NCI-H2029 (cell line): ENCODE data around the gene PRR27.
A peak's percentile ranks its signal among the peaks of the same experiment; 100 is the strongest.

ENCODE experiments used
- DNase-seq: peaks from one replicate; lab custom pipeline; 2025; lab: John Stamatoyannopoulos, UW

The PRR27 gene

DNA sequence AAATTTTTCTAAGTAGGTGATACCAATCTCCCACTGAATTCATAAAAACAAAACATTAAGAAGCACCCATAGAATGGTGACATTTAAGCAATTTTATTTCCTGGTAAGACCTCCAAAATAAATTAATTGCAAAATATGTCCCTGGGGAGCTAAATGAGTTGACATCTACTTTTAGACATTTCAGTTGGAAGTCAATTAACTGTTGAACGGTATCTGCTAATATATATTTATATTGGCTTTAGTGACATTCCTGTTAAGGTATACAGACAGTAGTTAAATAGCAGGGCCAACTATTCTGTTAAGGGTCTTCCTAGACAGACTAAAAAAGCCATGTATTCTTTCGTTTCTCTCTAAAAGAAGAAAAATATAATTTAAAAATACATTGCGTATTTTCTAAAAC, at the start of gene PRR27:
PRR27 (plus strand) TSS at position 301 of the 400 bp plus-strand sequence. CDS start 139 bp downstream, outside the sequence.
- no peak for DNase-seq

DNA sequence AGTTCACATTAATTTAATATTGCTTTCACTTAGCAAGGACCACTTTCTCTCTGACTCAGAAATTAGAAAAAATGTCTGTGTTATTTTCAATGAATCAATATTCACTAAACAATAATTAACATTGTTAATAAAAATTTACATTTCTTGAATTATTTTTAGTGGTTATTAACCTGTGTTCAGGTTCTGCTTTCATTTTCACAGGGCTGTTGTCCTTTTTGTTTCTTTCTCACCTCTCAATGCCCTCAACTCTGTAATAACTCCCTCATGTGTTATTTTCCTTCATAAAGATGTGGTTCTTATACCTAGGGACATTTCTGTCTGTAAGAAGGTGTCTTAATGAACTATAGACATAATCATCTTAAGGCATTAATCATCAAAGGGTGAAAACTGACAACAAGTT, 43.1 kb upstream of the PRR27 start:
- DNase-seq: no peak

DNA sequence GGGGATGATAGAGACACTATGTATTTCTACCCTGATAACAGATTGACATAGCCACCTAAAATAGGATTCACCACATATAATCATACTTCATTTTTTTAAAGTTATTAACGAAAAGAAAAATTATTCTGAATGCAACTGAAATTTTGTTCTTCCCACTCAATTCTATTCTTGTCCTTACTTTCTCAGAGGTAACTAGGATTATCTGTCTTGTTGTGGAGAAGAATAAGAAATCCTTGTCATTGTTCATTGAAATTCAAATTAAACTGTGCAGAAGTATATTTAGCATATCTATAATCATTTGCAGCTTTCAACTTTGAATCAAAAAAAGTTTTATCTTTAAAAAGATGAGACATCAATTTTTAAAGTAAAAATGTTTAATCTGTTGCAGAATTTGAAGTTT, 40.4 kb upstream of the PRR27 start:
- no peak for DNase-seq

DNA sequence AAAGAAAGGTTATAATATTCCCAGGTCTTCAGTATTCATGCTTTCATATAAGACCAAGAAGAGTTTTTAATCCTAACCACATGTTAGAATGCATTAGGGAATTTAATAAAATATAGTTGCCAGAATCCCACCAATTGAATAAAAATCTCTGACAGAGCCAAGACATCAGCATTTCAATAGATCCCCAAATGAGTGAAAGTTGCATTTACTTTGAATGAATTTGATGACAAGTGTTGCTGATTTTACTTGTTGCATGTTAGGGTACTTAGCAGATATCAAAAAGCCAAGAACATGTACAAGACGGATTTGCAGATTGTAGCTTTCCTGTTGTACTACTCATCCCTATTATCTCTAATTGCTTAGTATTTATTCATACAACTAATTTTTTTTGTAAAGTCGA, 39.9 kb upstream of the PRR27 start:
- no peak for DNase-seq

DNA sequence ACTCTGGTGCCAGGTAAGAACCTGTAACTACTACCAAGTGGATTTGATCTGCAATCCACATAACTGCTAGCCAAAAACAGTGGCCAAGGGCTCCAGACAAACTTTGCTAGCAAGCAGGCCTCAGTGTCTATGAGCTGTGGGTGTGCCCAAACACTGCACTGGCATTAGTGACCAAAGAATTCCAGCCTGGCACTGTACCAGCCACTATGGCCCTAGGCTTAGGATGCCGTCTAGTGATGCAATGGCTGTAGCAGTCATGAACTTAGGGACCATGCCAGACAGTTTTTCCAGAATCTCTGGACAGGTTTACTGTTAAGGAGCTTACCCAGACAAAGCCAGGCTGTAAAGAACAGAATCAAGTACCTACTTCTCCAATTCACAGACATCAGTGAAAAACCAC, 33.7 kb upstream of the PRR27 start:
- no peak for DNase-seq

DNA sequence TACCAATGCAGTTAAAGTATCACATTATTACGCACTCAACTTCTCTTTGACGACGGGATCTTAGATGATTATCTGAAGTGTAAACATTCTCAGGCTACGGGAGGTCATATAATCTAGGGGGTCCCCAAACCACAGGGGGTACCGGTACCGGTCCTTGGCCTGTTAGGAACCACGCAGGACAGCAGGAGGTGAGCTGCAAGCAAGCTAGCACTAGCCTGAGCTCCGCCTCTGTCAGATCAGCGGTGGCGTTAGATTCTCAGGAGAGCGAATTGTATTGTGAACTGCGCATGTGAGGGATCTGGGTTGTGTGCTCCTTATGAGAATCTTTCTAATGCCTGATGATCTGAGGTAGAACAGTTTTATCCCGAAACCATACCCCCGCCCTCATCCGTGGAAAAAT, 20.6 kb upstream of the PRR27 start:
- DNase-seq: no peak

DNA sequence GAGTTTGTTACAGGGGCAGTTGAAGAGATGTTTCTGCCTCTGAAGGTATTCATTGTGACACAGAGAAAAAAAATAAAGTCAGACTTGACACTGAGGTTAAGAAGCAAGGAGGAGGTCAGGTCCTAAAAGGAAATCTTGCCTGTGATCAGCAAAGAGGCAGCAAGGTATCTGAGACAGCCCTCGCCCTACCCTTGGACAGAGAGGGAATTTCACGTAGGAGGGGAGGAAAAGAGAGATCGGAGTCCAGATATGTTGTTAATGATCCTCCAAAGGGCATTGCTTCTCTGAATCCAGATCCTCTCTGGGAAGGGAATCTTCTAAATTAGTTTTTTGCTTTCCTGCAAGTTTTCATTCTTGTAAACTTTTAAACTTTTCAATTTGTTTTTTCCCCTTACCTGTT, 15.3 kb upstream of the PRR27 start:
- no peak for DNase-seq

DNA sequence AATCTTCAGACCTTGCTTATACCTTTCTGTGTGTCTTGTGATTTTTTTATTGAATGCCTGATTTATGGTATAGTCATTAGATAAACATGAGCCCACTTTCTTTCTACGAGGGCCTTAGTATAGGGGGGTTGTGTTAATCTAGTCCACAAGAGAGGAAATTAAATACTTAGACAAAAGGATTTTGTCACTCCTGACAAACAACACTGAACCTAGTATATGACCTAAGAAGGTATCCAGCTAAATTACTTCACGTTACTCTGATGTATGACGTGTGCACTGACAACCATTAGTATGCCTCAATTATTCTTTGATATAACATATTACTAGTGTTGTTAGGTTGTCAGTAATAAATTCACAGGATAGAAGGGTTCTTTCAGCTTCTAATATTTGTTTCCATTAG, 2.8 kb upstream of the PRR27 start:
- no peak for DNase-seq

DNA sequence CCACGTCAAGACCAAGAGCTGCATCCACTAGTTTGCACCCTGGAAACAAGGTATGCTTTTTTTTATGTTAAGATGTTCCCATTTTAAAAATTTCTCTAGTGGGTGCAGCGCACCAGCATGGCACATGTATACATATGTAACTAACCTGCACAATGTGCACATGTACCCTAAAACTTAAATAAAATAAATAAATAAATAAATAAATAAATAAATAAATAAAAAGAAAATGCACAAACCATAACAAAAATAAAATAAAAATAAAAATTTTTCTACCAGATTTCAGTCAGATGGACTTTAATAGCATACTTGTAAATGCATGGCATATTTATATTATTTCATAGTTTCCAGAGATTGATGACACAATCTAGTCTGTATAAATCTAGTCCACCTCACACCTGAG, 1.9 kb upstream of the PRR27 start:
- DNase-seq: no peak

DNA sequence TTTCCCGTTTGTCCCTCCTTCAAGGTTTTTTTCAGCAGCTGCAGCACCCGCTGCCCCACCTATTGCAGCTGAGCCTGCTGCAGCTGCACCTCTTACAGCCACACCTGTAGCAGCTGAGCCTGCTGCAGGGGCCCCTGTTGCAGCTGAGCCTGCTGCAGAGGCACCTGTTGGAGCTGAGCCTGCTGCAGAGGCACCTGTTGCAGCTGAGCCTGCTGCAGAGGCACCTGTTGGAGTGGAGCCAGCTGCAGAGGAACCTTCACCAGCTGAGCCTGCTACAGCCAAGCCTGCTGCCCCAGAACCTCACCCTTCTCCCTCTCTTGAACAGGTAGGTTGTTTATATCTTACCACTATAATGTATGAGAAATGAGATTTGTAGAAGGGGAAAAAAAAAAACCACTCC, 4.5 kb downstream of the PRR27 start:
- peak; percentile 34 for DNase-seq

DNA sequence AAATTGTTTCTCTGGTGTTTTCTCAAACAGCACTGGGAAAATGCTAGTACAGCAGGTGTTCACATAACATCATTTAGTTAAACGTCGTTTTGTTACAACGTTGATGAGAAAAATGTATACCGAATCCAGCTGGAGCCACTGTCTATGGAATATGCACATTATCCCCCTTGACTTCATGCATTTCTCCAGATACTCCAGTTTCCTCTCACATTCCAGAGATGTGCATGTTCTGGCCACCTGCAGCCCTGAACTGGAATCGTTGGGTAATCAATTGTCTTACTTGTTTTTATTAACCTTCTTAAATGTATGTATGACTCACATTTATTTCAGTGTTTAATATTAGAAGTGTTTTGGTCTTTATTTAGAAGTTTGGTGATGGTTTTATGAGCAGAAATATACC, 23.1 kb downstream of the PRR27 start:
- DNase-seq: no peak

DNA sequence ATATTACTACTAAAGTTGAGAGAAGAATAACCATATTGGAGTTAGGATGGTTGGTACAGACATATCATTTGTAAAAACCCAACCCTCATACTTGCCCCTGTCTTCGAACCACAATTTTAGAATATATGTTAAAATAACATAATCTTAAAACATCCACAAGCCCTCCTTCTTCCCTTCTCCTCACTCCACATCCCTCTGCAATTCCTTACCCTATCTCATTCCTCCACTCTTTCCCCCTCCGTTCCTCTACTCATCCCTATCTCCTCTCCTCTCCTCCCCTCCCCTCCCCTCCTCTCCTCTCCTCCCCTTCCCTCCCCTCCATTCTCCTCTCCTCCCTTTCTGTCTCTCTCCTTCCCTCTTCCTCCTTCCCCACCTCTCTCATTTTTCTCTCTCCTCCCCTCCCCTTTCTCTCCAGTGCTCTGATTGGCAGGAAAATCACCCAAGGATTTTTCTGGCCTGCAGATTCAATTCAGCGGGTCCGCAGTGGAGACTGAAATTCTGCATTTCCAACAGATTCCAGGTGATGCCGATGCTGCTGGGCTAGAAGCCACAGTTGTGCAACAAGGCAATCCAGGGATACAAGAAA, 24.1 kb downstream of the PRR27 start:
- no peak for DNase-seq

DNA sequence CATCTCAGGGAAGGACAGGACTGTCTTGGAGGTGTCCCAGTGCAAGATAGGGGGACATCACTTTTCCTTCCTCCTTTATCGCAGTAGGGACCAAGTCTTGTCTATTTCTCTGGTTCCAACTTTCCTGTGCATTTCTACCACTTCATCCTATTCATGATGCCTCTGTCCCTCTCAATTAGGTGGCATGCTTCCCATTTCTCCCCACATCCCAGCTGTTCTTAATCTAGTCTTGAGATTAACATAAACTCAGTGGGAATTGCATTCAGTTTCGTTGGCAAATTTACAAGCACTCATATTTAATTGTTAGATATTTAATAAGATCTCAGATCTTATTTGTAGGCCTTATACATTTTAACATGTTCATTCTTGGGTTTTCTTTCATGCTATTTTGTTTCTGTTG, 25.8 kb downstream of the PRR27 start:
- DNase-seq: no peak

DNA sequence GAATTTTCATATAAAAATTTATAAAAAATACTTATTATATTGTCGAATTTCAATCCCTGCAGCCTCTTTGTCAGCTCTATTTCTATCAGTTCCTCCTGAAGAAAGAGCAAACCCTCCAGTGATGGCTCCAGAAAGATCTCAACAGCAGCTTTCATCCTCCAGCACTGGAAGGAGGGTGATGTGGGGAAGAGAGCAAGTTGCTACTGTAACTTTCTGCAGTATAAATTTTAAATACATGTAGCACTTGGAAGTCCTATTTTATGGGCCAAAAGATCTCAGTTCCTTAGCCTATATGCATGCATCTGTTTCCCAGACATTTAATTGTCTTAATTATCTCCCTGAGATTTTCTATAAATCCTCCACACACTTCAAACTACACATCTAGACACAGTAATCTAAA, 27.8 kb downstream of the PRR27 start:
- DNase-seq: no peak

DNA sequence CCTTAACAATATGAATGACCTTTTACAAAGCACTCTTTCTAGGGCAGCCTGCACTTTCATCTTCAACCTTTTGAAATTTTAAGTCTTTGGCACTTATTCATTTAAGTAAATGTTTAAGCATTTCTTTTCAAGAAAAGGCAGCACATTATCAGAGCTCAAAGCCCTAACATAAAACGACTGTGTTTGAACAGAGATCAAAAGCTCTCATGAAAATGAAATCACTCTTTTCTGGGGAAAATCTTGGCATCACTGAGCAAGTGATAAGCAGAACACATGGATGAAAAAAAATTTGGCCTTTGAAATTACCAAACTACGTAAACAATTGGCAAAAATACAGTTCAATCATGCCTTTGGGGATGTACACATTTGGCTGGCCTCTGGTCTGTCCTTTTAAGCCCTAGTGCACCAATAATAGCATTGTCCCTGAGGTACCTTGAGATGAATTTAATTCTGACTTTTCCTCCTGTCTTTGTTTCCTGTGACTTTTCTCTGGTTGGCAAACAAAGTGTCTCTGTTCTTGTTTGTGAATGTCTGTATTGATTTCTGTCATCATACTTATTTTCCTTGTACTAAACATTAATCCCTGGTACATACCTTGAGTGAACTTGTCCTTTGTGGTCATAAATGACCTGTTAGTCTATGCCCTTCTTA, 28.6 kb downstream of the PRR27 start:
- no peak for DNase-seq

DNA sequence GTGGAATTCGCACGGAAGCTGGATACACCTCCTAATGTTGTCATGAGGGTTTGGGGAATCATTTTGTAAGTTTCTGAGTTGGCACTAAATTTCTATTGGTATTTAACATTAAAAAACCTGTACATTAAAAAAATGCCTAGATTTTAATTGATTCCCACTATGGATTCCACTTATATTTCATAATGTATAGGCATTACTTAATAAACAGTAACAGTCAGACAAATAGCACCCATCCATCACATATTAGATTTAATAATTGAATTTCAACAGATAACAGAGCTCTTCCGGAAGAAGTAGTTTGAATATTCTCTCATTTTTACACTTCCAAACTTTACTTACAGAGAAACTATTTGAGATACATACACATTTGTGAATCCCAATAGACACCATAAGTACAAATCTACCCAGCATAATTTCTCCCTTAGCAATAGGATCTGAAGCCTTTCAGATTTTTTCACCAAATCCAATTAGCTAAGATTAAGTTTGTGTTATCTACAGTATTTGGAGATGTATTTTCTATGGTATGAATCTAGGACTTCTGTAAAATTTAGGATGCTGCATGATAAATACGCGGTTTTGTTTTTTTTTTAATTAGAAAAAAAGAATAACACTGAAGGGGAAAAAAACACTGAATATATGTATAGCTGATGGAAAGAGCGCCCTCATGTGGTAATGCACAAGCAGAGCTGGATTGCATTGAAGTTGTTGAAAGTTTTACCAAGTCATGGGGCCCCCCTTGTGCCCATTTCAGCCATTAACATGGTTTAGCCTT, 29.3 kb downstream of the PRR27 start:
- DNase-seq: no peak

DNA sequence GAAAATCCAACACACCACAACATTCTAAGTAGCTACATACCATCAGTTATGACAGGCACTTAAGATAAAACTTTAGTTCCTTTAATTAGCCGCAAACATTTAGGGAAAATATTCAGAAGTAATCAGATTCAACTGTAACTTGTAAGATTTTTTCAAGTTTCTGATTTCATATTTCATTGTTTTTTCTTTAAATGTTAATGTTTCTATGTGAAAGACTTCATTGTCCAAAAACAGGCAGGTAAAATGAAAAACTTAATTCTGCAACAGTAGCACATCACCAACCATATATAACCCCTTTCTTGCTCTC, 29.9 kb downstream of the PRR27 start:
- no peak for DNase-seq

DNA sequence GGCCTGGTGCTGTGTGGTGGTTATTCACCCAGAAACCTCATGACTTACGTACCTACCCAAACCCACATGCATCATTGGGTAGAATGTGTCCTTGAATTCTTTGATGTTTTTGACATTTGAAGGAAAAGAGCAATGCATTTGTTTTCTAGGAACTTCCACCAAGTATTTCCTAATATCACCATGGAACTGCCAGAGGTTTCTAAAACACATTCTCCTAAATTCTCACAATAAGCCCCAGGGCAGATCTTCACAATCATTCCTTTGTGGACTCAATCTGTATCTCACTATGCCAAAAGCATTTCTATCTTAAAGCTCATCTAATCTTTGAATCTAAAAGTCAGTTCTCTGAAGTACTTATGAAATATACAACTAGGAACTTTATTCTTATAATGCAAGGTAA, 33.2 kb downstream of the PRR27 start:
- no peak for DNase-seq

DNA sequence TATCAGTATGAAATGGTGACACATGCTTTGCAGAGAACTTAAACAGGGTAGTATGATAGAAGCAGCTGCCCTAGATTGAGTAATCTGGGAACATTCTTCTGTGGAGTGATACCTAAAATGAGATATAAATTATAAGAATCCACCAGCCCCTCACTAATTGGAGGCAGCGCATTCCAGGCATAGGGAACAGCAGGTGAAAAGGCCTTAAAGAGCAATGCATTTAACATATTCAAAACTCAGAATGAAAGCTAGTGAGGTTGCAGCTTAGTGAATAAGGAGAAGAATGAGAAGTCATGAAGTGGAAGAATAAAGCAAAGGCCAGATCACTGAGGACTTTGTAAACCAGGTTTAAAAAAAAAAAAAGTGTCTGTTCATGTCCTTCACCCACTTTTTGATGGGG, 36.5 kb downstream of the PRR27 start:
- no peak for DNase-seq

DNA sequence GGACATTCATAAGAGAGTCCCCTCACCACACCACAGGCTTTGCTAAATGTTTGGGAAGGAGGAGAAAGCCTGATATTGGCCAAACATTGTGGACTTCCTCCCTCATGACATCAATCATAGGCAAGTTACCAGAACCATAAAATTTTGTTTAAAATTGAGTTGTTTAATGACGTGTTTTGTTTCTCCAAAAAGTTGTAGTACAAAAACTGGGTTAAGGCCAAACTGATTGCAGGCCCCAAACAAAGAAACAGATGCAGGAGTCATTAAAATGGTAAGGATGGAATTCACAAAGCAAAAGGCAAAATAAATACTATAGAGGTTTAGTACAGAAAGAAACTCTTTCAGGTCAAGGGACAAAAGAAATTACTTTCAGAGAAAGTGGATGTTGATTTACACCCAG, 37.6 kb downstream of the PRR27 start:
- DNase-seq: no peak

DNA sequence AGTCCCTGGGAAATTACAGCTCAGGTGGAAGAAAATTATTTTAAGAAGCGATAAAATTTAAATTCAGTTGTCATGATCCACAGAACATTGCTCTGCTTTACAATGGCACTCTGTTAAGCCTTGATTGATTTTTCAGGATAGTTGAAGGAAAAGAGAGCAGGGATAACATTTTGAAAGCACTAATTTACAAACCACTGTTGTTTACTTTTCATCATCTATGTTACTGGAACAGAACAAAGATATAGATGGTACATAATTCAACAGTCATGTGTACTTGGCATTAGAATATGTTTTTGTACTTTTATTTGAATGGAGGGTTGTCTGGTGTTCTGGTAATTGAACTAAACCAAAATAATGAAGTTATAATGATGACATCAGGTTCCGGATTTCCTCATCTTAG, 38.9 kb downstream of the PRR27 start:
- DNase-seq: no peak

DNA sequence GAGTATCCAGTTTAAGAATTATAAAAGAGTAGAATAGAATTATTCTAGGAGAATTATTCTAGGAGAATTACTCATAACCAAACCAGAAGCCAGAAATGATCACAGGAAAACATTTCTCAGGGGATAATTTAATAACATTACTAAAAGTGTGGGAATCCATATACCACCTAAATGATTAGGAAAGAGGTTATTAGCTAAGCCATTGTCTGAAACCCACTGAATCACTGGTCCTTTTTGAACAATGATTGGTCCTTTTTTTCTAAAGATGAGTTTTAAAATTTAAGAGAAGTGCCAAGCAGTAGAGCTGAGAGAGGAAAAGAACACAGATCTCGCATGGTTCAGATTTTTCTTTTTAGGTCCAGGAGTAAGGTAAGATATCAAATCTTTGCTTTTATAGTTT, 41.4 kb downstream of the PRR27 start, which contains the start of gene ODAM:
ODAM (plus strand) TSS at position 301 of the 400 bp plus-strand sequence. CDS start 819 bp downstream, outside the sequence.
- no peak for DNase-seq

DNA sequence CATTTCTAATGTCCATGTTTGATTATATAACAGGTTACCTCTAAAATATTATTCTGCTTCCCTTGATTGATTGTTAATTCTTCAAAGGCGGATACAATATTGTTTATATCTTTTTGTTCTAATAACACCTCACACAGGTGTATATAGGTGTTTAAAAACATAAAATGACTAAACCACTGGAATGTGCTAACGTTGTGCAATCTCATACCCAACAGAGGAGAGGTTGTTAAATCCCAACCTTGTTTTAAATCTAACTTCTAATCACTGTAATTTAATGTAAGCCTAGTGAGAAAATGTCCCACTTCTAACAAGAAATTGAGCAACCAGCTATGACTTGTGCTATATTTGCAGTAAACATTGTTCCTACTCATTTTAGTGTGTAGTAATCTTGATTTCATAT, 42.8 kb downstream of the PRR27 start:
- DNase-seq: no peak

DNA sequence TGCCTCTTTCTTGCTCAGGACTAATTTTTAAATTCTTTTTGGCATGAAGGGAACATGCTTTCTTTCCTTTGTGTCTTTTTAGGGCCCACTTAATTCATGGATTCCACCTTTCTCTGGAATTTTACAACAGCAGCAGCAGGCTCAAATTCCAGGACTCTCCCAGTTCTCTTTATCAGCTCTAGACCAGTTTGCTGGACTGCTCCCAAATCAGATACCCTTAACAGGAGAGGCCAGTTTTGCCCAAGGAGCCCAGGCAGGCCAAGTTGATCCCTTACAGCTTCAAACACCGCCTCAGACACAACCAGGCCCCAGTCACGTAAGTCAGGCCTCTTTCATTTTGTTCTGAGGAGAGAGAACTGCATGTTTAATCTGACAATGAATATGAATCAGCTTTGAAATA, 43.8 kb downstream of the PRR27 start:
- DNase-seq: no peak
